ENCODE results near the gene NAPG. TPM values are rescaled to one million over a fixed set of nuclear protein-coding genes. Genes with fewer than 3 reads are reported as not detected.

The NAPG gene
- total RNA-seq, 1 experiment from 2014 or later, result 54.0 TPM

DNA sequence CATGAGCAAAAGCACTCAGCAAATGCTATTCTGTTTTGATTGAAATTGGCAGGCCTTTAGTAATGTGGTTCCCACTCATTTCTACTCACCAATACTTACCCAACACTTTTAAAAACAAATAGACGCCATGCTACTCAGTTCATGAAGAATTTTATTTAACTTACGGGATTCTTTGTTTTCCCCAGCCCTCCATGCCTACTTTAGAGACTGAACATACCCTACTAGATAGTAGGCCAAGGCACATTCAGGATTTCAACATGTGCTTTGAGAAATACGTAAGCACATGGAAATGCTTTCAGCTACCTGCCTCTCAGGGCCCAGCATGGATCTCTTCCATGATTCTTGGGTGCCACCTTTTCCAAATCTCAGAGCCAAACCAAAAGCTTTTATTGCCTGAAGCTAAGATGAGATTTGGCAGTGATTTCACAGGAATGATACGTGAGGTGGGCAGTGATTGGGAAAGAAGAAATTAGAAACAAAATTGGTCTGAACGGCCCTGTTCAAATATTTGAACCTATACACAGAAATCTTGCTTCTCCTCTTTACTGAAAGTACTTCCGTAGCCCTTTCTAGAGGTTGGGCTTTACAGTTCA, 31.4 kb downstream of the NAPG start:
- ChIA-PET CTCF (no interaction called here), POLR2A (ENCODE audit: low non-redundant PET) (no interaction called here)
- intact Hi-C loops (cut with micrococcal nuclease; ENCODE audit: unreplicated experiment), result no loop called here
- TF ChIP-seq, protein P1, sequence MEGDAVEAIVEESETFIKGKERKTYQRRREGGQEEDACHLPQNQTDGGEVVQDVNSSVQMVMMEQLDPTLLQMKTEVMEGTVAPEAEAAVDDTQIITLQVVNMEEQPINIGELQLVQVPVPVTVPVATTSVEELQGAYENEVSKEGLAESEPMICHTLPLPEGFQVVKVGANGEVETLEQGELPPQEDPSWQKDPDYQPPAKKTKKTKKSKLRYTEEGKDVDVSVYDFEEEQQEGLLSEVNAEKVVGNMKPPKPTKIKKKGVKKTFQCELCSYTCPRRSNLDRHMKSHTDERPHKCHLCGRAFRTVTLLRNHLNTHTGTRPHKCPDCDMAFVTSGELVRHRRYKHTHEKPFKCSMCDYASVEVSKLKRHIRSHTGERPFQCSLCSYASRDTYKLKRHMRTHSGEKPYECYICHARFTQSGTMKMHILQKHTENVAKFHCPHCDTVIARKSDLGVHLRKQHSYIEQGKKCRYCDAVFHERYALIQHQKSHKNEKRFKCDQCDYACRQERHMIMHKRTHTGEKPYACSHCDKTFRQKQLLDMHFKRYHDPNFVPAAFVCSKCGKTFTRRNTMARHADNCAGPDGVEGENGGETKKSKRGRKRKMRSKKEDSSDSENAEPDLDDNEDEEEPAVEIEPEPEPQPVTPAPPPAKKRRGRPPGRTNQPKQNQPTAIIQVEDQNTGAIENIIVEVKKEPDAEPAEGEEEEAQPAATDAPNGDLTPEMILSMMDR (conservative IDR thresholded peaks at IDR 0.05; ENCODE audit: low read depth, low read length), result no peak
- TF ChIP-seq EZH2 (IDR thresholded peaks at IDR 0.05; ENCODE audit: borderline replicate concordance, low read depth, low read length, poor library complexity, severe bottlenecking), result no peak
- Histone ChIP-seq H3K4me3 (ENCODE audit: low read depth, low read length, poor library complexity, severe bottlenecking) (no peak overlapping the region), H3K27me3 (replicated peaks; ENCODE audit: insufficient read depth, low read depth, low read length, poor library complexity) (no peaks in the 10 kb centered on the region), H3K36me3 (ENCODE audit: insufficient read depth, low read length, poor library complexity, severe bottlenecking) (peaks cover 39% of the 10 kb centered on the region), H3K9me3 (ENCODE audit: low read depth, low read length, poor library complexity, severe bottlenecking) (no peaks in the 10 kb centered on the region), H3K27ac (ENCODE audit: low read depth, low read length, poor library complexity, severe bottlenecking) (no peak overlapping the region), H3K4me1 (ENCODE audit: insufficient read depth, low read length, poor library complexity, severe bottlenecking) (peaks cover 11% of the 10 kb centered on the region)
- BruUV-seq (replicated peaks), result no TSS peak
- DNase-seq (ENCODE audit: low spot score), result no peak

DNA sequence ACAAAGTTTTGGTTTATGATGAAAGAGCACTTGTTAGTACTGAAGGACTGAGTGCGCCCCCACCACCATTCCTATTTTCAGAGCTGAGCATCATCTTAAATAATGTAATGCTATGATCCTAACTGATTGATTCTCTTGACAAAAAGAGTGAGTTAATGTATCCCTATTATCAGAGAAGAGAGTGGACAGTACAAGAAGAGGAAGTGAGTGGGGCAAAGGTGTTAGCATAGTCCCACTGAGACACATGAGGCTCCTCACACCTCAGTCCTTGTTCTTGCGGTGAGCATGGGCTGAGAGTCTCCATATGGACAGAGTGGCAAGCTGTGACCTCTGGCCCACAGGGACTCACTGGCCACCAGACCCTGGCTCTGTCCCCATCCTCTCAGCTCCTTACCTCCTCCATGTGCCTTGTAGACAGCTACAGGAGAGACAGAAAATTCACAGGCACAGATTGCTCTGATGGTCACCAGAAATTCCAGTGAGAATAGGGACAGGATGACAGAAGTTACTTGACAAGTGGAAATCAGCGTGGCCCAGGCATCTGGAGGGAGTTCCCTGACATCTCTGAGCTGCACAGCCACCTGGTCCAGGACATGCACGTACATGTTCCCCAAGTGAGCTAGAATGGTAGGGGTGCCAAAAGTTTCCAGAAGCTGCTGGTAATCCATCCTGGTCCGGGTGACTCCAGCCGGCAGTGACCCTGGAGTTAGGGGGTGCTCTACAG, 32.6 kb downstream of the NAPG start:
- Histone ChIP-seq H3K9me3 (ENCODE audit: low read depth, low read length, poor library complexity, severe bottlenecking) (no peaks in the 10 kb centered on the region), H3K27ac (ENCODE audit: low read depth, low read length, poor library complexity, severe bottlenecking) (no peak overlapping the region), H3K4me1 (ENCODE audit: insufficient read depth, low read length, poor library complexity, severe bottlenecking) (peaks cover 11% of the 10 kb centered on the region), H3K27me3 (replicated peaks; ENCODE audit: insufficient read depth, low read depth, low read length, poor library complexity) (no peaks in the 10 kb centered on the region), H3K36me3 (ENCODE audit: insufficient read depth, low read length, poor library complexity, severe bottlenecking) (peaks cover 28% of the 10 kb centered on the region), H3K4me3 (ENCODE audit: low read depth, low read length, poor library complexity, severe bottlenecking) (no peak overlapping the region)
- BruUV-seq (replicated peaks), result no TSS peak
- no peak for TF ChIP-seq EZH2 (IDR thresholded peaks at IDR 0.05; ENCODE audit: borderline replicate concordance, low read depth, low read length, poor library complexity, severe bottlenecking)
- TF ChIP-seq, protein P1 (conservative IDR thresholded peaks at IDR 0.05; ENCODE audit: low read depth, low read length), result no peak
- ChIA-PET CTCF (no interaction called here), POLR2A (ENCODE audit: low non-redundant PET) (no interaction called here)
- DNase-seq (ENCODE audit: low spot score), result no peak
- intact Hi-C loops (cut with micrococcal nuclease; ENCODE audit: unreplicated experiment), result no loop called here

DNA sequence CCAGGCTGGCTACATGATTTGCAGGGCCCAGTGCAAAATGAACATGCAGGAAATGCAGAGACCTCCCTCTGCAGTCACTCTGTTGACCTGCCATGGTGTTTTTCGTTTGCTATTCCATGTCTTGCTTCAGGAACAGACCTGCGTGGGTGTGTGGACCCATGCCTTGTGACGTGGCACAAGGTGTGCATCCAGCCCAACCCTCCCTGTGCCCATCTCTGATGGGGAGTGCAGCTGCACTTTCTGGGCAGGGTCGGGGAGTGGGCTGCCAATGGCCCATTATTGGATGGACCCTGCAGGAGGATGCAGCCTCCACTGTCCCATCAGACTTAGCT, 33.1 kb downstream of the NAPG start:
- intact Hi-C loops (cut with micrococcal nuclease; ENCODE audit: unreplicated experiment), result no loop called here
- TF ChIP-seq EZH2 (IDR thresholded peaks at IDR 0.05; ENCODE audit: borderline replicate concordance, low read depth, low read length, poor library complexity, severe bottlenecking), result no peak
- TF ChIP-seq, protein P1 (conservative IDR thresholded peaks at IDR 0.05; ENCODE audit: low read depth, low read length), result no peak
- no peaks in the 10 kb centered on the region for H3K9me3 ChIP-seq (ENCODE audit: low read depth, low read length, poor library complexity, severe bottlenecking)
- H3K27me3 ChIP-seq (replicated peaks; ENCODE audit: insufficient read depth, low read depth, low read length, poor library complexity), result no peaks in the 10 kb centered on the region
- peaks cover 11% of the 10 kb centered on the region for H3K4me1 ChIP-seq (ENCODE audit: insufficient read depth, low read length, poor library complexity, severe bottlenecking)
- CTCF ChIA-PET, result no interaction called here
- BruUV-seq (replicated peaks), result no TSS peak
- no peak overlapping the region for H3K4me3 ChIP-seq (ENCODE audit: low read depth, low read length, poor library complexity, severe bottlenecking)
- H3K36me3 ChIP-seq (ENCODE audit: insufficient read depth, low read length, poor library complexity, severe bottlenecking), result peaks cover 23% of the 10 kb centered on the region
- no peak overlapping the region for H3K27ac ChIP-seq (ENCODE audit: low read depth, low read length, poor library complexity, severe bottlenecking)
- POLR2A ChIA-PET (ENCODE audit: low non-redundant PET), result no interaction called here
- DNase-seq (ENCODE audit: low spot score), result no peak
